Upper lobe of left lung (tissue), 6 donors: ENCODE results near the gene SNRNP27. TPM values are rescaled to one million over a fixed set of nuclear protein-coding genes. Genes with fewer than 3 reads are reported as not detected.
"Not testable (repeated sequence)": the region's sequence is repeated elsewhere in the genome, so short reads cannot be mapped to it uniquely, and the experiment has no call there.

ENCODE experiments used
- ATAC-seq, 2 donors: fragments of 200-7000 bp; cut with Tn5 transposase; one replicate each; pipeline ENCODE4 v1.9.1; 2022; ENCODE audit warnings: mild to moderate bottlenecking in 2 of 2, moderate library complexity in 2 of 2; ENCODE audit not compliant: low FRiP score in 2 of 2
- DNase-seq, 2 donors: peaks; one replicate each; pipeline ENCODE4 v3.0.0-alpha.2; 2019 to 2020
- H3K27ac ChIP-seq, 4 donors: fragments of 200-600 bp; sonication (generic); one replicate each; pipeline ENCODE4 v1.5.1; 2016 to 2019
- H3K27me3 ChIP-seq, 4 donors: fragments of 200-600 bp; sonication (generic); one replicate each; pipeline ENCODE4 v1.5.1; 2017 to 2019
- H3K36me3 ChIP-seq, 4 donors: fragments of 200-600 bp; sonication (generic); one replicate each; pipeline ENCODE4 v1.5.1; 2016 to 2019
- H3K4me1 ChIP-seq, 4 donors: fragments of 200-600 bp; sonication (generic); one replicate each; pipeline ENCODE4 v1.5.1; 2018 to 2019
- H3K4me3 ChIP-seq, 4 donors: fragments of 200-600 bp; sonication (generic); one replicate each; pipeline ENCODE4 v1.5.1; 2017 to 2019; ENCODE audit warnings: mild to moderate bottlenecking in 2 of 4, moderate library complexity in 1 of 4
- H3K9me3 ChIP-seq, 4 donors: fragments of 200-600 bp; sonication (generic); one replicate each; pipeline ENCODE4 v1.5.1; 2018 to 2019
- EP300 ChIP-seq, 4 donors: sonication (generic); formaldehyde crosslinking; IDR thresholded peaks; one replicate each; pipeline ENCODE4 v1.5.1; 2017; ENCODE audit warnings: antibody characterized with exemption in 4 of 4, control low read depth in 2 of 4
- POLR2A ChIP-seq, 4 donors: fragments of 450-650 bp; IDR thresholded peaks; one replicate each; pipeline ENCODE4 v1.5.1; 2016 to 2017; ENCODE audit warnings: antibody characterized with exemption in 4 of 4, mild to moderate bottlenecking in 2 of 4
- POLR2AphosphoS5 ChIP-seq, 2 donors: sonication (generic); formaldehyde crosslinking; IDR thresholded peaks; one replicate each; pipeline ENCODE4 v1.5.1; 2017; ENCODE audit warnings: antibody characterized with exemption in 2 of 2
- WGBS, 2 donors: methylation state at CpG; one replicate each; pipeline ENCODE4 v1.1.5; 2017 to 2018; 5-methylcytosine and 5-hydroxymethylcytosine counted together
- total RNA-seq, 6 donors: library from RNA; depleted of rRNA in 4 of 6; stranded (reverse); fragments of >200 nt in 4 of 6; gene quantifications; one replicate each; pipeline versions ENCODE4 v1.1.0 to v1.2.1, GENCODE V29; 2016 to 2021
- TF ChIP-seq, protein P1 (sequence below), 6 experiments: fragments of 450-650 bp in 4 of 6; fragments of 200-600 bp in 2 of 6; sonication (generic) in 2 of 6; IDR thresholded peaks; one replicate each; pipeline ENCODE4 v1.5.1; 2016 to 2019; ENCODE audit warnings: antibody characterized with exemption in 6 of 6
- donor health status: DM: no; HTN: no; CAD: no; lungs with moderate emphysema.
- donor health status: DM: no; HTN: yes; CAD: no; lungs with severe emphysema.

The SNRNP27 gene
- total RNA-seq, 6 donors from 2014 or later, result 32.7 to 120 (median 55.0) TPM

DNA sequence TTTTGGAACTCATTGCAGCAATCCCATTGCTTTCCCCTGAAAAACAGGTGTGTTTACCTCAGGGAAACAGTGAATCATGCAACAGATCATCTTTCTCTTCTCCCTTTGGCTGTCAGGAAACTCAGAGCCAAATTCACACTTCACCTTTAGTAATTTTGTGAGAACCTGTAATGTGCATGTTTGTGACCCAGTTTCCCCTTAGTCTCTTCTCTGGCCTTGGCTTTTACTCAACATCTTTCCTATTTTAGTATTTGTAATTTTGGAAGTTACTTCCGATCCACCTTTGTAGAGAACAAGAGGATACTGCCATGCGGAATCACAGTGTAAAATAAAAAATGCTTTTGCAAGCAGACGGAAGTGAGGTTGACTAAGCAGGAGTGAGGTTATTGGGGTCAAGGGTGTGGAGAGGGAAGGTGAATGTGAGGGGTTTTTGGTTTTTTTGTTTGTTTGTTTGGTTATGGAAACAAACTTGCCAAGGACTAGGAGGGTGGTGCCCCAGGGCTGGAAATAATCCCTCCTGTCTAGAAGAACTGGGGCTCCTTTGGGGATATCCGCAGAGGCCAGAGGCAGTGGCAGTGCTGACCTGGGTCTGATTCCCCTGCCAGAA, 53.7 kb downstream of the SNRNP27 start:
- Histone ChIP-seq H3K27ac (peak overlapping the region; percentile 73 to 83 (median 77)), H3K9me3 (no peaks in the 10 kb centered on the region), H3K4me3 (no peak overlapping the region), H3K27me3 (no peaks in the 10 kb centered on the region), H3K4me1 (peaks cover 7 to 32% (median 17%) of the 10 kb centered on the region in 4 donors), H3K36me3 (peaks cover 0 to 11% (median 4%) of the 10 kb centered on the region in 4 donors)
- ATAC-seq (no peak), DNase-seq (no peak)
- 83% methylated on average over 4 of the region's 4 CpGs for WGBS, 2 donors
- no peak for TF ChIP-seq EP300 (IDR thresholded peaks at IDR 0.05)
- TF ChIP-seq POLR2AphosphoS5 (IDR thresholded peaks at IDR 0.05), result no peak

DNA sequence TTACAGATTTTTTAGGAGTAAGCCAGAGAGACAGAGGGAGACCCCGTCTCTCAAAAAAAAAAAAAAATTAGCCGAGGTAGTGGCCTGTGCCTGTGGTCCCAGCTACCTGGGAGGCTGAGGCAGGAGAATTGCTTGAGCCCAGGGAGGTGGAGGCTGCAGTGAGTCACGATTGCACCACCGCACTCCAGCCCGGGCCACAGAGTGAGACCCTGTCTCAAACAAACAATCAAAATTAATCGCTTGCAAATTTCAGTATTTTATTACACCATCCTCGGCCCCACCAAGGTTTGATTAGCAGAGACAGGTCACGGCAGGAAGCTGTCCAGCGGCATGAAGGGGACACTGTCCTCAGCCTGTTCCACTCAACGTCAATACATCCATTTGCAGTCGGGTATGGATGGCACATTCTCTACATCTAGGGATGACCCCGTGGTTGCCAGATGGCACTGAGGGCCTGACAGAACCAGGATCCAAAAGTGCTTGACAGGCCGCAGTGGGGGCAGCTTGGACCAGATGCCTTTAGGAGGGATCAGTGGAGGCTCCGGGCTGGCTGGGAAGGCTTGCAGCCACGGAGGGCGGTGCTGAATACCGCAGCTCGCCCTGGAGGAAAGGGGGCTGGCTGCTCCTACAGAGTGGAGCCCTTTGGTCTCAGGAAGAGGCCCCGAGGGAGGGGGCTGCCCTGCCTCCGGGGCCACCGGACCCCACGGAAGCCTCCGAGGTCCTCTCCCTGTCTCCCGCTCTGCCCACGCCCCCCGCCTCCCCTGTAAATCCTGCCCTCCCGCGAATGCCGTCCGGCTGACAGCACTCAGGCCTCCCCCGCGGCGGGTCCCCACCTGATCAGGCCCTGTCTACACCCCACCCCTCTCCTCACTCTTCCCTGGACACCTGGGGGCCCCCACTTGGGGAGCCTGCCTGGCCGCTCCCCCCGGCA, 54.5 kb downstream of the SNRNP27 start:
- DNase-seq (peak in 1 of 2 donors; percentile 73), ATAC-seq (no peak)
- peak overlapping the region; percentile 73 to 83 (median 77) for H3K27ac ChIP-seq
- H3K9me3 ChIP-seq, result no peaks in the 10 kb centered on the region
- WGBS, 2 donors, result 68 to 80% methylated on average over 22 to 34 of the region's 35 CpGs
- peaks cover 7 to 25% (median 13%) of the 10 kb centered on the region in 4 donors for H3K4me1 ChIP-seq
- H3K4me3 ChIP-seq, result peak overlapping the region in 1 of 4 donors; percentile 9
- no peaks in the 10 kb centered on the region for H3K27me3 ChIP-seq
- no peak for TF ChIP-seq EP300 (IDR thresholded peaks at IDR 0.05)
- no peak for TF ChIP-seq POLR2AphosphoS5 (IDR thresholded peaks at IDR 0.05)
- TF ChIP-seq POLR2A (IDR thresholded peaks at IDR 0.05), result no peak
- TF ChIP-seq, protein P1, sequence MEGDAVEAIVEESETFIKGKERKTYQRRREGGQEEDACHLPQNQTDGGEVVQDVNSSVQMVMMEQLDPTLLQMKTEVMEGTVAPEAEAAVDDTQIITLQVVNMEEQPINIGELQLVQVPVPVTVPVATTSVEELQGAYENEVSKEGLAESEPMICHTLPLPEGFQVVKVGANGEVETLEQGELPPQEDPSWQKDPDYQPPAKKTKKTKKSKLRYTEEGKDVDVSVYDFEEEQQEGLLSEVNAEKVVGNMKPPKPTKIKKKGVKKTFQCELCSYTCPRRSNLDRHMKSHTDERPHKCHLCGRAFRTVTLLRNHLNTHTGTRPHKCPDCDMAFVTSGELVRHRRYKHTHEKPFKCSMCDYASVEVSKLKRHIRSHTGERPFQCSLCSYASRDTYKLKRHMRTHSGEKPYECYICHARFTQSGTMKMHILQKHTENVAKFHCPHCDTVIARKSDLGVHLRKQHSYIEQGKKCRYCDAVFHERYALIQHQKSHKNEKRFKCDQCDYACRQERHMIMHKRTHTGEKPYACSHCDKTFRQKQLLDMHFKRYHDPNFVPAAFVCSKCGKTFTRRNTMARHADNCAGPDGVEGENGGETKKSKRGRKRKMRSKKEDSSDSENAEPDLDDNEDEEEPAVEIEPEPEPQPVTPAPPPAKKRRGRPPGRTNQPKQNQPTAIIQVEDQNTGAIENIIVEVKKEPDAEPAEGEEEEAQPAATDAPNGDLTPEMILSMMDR (IDR thresholded peaks at IDR 0.05), result no peak
- peaks cover 0 to 3% (median under 1%) of the 10 kb centered on the region in 4 donors for H3K36me3 ChIP-seq

DNA sequence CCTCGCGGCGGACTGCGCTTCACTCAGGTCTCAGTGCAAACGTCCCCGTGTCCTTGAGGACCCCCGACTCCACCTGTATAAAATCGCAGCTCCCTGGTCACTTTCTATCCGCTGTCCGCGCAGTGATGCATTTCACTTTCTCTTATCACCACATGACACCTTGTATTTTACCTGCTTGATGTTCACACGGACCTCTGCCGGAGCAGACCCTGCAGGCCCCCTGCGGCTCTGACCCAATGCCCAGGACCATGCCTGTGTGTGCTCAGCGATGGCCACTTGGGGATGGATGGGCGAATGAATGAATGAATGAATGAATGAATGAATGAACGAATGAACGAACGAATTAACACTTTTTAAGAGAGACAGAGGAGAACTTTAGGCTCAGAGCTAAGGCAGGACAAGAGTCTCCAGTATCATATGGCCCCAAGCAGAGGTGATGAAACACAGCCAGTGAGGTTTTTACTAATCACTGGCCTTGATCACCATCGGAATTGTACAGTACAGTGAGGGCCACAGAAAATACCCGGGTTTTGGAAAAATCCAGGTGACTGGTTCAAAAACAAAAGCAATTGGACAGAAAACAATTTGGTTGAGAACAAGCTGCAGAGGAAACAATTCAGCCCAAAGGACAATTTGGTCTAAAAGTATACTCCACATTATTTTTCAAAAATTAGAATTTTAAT, 55.3 kb downstream of the SNRNP27 start:
- ATAC-seq (no peak), DNase-seq (no peak)
- WGBS, 2 donors, result 74 to 83% methylated on average over 21 of the region's 21 CpGs
- Histone ChIP-seq H3K27ac (peak overlapping the region in 2 of 4 donors; percentile 58 to 83), H3K36me3 (no peaks in the 10 kb centered on the region), H3K27me3 (no peaks in the 10 kb centered on the region), H3K9me3 (no peaks in the 10 kb centered on the region), H3K4me3 (no peak overlapping the region), H3K4me1 (peaks cover 4 to 17% (median 10%) of the 10 kb centered on the region in 4 donors)
- TF ChIP-seq EP300 (IDR thresholded peaks at IDR 0.05) (no peak), POLR2A (IDR thresholded peaks at IDR 0.05) (no peak), POLR2AphosphoS5 (IDR thresholded peaks at IDR 0.05) (no peak)
- TF ChIP-seq, protein P1 (IDR thresholded peaks at IDR 0.05), result no peak

DNA sequence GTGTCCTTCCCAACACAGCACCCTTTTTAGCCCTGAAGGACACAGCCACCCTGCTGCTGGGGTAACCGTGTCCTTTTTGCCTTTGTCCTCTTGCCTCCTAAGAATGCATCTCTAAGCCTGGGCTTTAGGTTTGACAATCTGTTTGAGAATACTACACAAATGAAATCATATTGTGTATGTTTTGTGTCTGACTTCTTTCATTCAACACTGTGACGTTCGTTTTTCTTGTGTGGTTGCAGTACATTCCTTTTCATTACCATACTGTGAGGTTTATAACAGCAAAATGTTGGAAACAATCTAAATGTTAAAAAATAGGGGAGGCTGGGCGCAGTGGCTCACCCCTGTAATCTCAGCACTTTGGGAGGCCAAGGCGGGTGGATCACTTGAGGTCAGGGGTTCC, 56.5 kb downstream of the SNRNP27 start:
- H3K4me1 ChIP-seq, result peaks cover 4 to 14% (median 10%) of the 10 kb centered on the region in 4 donors
- no peak for TF ChIP-seq EP300 (IDR thresholded peaks at IDR 0.05)
- TF ChIP-seq, protein P1 (IDR thresholded peaks at IDR 0.05), result no peak
- TF ChIP-seq POLR2A (IDR thresholded peaks at IDR 0.05), result no peak
- no peak for TF ChIP-seq POLR2AphosphoS5 (IDR thresholded peaks at IDR 0.05)
- no peak overlapping the region for H3K4me3 ChIP-seq
- DNase-seq (no peak), ATAC-seq (no peak)
- WGBS, 2 donors, result 78 to 84% methylated on average over 5 of the region's 5 CpGs
- no peaks in the 10 kb centered on the region for H3K27me3 ChIP-seq
- H3K36me3 ChIP-seq, result no peaks in the 10 kb centered on the region
- H3K27ac ChIP-seq, result no peak overlapping the region
- no peaks in the 10 kb centered on the region for H3K9me3 ChIP-seq

DNA sequence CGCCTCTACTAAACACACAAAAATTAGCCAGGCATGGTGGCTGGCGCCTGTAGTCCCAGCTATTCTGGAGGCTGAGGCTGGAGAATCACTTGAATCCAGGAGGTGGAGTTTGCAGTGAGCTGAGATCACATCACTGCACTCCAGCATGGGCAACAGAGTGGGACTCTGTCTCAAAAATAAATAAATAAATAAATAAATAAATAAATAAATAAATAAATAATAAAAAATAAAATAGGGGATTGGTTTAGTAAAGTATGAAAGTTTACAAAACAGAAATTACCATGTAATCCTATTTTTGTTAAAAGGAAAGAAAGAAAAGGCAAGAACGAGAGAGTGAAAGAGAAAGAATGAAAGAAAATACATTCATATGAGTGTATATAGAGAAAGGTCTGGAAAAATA, 56.9 kb downstream of the SNRNP27 start:
- not testable (repeated sequence) for H3K27me3 ChIP-seq, H3K36me3 ChIP-seq, DNase-seq, ATAC-seq, H3K4me3 ChIP-seq, H3K27ac ChIP-seq, H3K9me3 ChIP-seq
- H3K4me1 ChIP-seq, result peaks cover 4 to 12% (median 9%) of the 10 kb centered on the region in 4 donors
- 91 to 99% methylated on average over 3 of the region's 3 CpGs for WGBS, 2 donors
